NCI-H226 (cell line): Measurements from ENCODE around the gene NTPCR.

Source experiments
- DNase-seq: peaks from one replicate; pipeline ENCODE4 v3.0.0-alpha.2; 2015

The NTPCR gene

DNA sequence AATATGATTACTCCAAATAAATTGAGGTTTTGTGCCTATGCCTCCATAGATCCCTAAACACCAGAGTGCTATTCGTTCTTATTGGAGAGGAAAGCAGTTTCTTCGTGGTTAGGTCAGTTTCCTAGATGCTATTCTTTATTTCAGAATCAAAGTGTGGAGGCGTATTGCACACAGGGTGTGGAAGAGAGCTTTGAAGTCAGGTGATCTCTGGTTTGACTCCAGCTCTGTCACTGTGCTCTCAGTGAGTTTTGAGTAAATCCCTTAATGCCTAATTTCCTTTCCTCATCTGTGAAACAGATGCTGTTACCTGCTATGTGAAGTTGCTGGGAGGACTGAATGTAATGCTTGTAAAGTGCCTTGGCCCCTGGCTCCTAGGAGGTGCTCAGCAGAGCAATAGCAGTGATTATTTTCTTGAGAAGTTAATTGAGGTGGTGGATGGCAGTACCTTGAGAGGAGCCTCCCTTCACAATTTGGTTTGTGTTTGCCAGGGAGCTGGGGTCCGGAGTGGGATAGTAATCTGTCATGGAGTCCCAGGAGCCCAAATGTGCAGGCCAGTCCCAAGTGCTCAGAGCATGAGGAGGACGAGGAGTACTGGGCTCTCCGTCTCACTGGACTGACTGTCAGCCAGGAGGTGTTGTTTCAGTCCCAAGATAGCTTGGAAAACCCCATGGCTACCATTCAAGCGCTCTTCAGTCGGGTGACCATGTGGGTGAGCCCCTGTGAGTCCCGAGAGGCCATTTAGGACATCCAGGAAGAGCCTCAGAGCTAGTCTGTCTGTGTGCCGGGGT is 14.9 kb downstream of the NTPCR start:
- no peak for DNase-seq

DNA sequence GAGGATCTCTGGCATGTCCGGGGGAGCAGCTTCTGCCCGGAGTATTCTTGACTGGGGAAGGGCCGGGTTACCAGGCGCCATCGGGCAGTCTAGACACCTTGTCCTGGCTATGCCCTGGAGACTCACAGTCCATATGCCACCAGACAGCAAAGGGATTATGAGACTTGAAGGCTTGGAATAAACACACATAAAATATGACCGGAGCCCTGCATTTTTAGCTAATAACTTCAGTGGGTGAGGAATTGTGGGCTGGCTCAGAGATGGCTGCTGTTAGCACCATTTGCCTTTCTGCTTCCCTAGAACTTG is 15.5 kb downstream of the NTPCR start:
- DNase-seq = no peak

GRCh38 chr1:232966663-232967062 is 16.3 kb downstream of the NTPCR start:
- no peak for DNase-seq

DNA sequence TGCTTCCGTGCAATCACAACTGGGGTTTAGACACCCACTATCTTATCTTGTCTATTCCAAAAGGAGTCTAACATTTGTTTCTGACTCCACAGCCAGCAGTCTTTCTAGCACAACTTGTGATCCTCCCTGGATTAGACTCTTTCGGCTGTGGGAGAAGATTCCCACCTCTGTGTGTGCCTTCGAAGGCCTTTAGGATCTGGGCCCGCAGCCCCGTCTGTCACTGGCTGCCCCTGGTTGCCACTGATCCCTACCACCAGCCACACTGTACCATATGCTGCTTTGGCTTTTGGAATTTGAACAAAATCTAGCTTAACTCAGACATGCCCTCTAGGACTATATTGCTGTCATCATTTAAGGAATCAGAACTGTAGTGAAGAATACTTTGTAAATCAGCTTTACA is 18.0 kb downstream of the NTPCR start:
- no peak for DNase-seq

DNA sequence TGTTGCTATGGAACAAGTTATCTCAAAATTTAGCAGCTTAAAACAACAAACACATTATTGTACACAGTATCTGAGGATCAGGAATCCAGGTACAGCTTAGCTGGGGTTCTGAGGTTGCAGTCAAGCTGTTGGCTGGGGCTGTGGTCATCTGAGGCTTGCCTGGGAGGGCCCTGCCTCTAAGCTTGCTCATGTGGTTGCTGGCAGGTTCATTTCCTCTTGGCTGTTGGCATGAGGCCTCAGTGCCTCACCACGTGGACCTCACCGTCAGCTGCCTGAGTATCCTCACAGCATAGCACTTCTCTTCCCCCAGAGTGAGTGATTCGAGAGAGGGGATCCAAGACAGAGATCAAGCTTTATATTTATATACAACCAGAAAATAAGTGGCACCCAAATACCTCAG is 18.6 kb downstream of the NTPCR start:
- peak; percentile 58 for DNase-seq

- DNase-seq = no peak
These were observed 19.4 kb downstream of the NTPCR start for GRCh38 chr1:232969799-232970198.

GRCh38 chr1:232970508-232970907 is 20.1 kb downstream of the NTPCR start:
- DNase-seq = no peak

DNA sequence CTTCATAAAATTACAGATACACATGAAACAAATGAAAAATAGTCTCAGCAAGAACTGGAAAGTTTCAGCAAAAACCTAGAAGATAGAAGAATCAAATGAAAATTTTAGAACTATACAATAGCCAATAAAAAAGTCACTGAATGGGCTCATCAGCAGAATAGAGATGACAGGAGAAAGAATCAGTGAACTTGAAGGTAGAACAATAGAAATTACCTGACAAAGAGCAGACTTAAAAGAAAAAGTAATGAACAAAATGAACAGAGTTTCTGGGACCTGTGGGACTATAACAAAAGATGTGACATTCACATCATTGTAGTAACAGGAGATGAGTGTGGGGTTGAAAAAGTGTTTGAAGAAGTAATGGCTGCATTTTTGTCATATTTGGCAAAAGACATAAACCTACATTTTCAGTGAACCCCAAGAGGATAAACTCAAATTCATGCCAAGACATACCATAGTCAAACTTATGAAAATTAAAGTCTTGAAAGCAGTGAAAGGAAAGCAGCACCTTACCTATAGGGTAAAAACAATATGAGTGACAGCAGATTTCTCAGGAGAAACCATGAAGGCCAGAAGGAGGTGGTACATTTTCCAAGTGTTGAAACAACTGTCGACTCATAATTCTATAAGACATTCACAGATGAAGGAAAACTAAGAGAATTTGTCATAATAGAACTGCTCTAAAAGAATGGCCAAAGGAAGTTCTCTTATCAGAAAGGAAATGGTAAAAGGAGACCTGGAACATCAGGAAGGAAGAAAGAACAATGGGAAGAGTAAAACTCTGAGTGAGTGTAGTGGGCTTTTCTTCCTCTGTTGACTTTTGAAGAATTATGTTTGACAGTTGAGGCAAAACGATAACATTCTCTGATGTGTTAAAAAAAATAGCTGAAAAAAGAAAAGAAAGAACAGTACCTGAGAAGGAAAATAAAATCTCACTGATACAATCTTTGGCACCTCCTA is 23.5 kb downstream of the NTPCR start:
- no peak for DNase-seq

DNA sequence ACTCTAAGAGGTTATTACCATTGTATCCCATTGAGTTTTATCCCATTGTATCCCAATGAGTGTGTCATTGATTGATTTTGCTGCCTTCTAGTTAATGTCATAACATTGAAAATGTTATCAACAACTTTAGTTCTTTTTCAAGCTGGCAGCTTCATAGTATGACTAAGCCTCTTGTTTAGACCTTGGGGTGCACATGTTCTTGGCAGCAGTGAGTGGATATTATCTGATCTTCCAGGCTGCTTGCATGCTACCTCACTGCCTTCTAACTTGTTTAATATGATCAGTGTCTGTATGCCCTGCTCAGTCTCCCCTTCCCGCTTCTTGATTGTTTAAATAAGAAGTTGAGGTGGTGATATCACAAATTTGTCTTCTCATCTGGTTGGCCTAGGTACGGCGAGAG is 24.6 kb downstream of the NTPCR start:
- DNase-seq = peak; percentile 62

GRCh38 chr1:232978091-232978634 is 27.8 kb downstream of the NTPCR start:
- DNase-seq = no peak

- DNase-seq = no peak
These were observed 28.4 kb downstream of the NTPCR start for GRCh38 chr1:232978815-232979214.

DNA sequence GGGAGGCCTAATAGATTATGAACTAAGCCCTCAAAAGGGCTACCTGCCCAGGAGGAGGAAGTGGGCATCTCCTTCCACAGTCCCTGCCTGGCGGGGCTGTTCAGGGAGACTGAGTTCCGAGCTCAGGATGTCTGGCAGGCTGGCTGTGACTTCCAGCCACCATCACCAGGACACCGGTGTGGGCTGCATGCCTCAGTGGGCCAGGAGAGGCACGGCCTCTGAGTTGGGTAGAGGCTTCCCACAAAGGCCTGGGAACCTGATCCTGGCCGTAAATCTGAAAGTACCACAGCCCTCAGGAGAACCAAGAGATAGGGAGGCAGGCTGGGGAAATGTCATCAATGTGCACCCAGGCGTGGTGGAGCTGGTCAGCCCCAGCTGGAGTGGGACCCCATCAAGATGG is 29.1 kb downstream of the NTPCR start:
- no peak for DNase-seq

GRCh38 chr1:232980355-232980978 is 30.1 kb downstream of the NTPCR start:
- no peak for DNase-seq

- no peak for DNase-seq
These were observed 30.7 kb downstream of the NTPCR start for GRCh38 chr1:232980986-232981560.

DNA sequence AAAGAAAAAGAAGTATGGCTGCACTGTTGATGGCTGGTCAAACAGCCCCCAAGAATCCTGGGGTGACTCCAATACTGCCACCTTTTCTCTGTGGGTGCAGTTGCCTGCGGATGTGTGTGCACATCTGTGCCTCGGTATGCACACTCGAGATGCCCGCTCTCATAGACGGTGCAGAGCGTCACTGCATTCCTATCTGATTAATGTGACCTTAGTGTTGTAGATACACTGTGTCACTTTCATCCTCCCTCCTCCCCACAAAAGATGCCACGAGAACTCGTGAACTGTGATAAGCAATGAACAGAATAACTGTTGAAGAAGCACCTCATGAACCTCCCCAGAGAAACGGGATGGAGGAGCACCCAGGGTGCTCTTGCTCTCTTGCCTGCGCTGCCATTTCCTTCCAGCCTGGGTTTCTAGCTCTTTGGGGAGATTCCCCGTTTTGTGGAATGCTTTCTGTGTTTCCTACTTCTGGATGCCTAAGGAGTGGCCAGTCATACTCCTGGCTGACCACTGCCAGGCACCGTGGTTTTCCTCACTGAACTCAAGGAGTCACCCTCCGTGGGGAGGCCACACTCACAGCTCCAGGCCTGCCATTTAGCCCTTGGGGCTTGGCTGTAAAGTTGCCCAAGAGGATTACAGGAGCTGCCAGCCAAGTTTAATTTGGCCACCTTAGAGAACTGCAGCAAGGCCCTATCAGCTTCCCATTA is 32.0 kb downstream of the NTPCR start:
- peak; percentile 73 for DNase-seq

- no peak for DNase-seq
These were observed 33.0 kb downstream of the NTPCR start for GRCh38 chr1:232983375-232983774.

DNA sequence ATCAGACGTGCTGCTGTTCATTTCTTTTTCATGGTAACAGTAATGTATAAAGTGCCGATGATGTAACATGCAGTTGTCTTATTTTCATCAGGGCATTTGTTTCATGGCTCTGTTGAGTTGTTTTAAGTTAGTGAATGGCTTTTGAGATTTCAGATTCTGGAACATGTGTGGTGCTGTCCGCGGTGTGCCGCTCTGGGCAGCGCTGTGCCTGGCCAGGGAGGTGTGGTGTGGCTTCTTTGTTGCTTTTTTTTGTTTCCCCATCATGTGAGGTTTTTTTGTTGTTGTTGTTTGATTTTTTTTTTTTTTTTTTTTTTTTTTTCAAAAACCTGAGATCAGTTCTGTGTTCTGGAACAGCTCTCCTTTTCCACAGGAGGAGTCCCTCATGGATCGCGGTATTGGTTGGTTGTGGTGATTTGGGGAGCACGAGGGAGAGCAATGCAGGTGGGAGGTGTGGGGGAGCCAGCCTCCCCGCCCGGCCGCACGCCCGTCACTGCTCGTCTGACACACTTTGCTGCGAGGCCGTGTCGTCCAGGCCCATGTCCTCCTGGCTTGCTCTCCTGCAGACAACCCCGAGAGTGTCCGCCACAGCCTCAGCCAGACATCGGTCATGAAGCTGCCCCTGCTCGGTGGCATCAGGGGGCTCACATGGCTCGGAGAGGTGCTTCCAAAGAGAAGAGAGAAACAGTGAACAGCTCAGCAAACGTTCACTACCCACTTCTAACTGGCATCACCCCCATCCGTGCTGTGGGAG is 33.6 kb downstream of the NTPCR start:
- no peak for DNase-seq

GRCh38 chr1:232984577-232985425 is 34.4 kb downstream of the NTPCR start:
- no peak for DNase-seq

- DNase-seq = no peak
These were observed 35.6 kb downstream of the NTPCR start for GRCh38 chr1:232985882-232986526.

- DNase-seq = no peak
These were observed 36.1 kb downstream of the NTPCR start for GRCh38 chr1:232986527-232986922.
